GM23338 (cell line): ENCODE measurements around the gene CHIC1. TPM values are rescaled to one million over a fixed set of nuclear protein-coding genes. Genes with fewer than 3 reads are reported as not detected.
"Not testable (repeated sequence)": the region's sequence is repeated elsewhere in the genome, so short reads cannot be mapped to it uniquely, and the experiment has no call there.

Source experiments
- ATAC-seq: fragments of 200-7000 bp; cut with Tn5 transposase; 3 replicates; pipeline ENCODE4 v1.9.1; 2020
- DNase-seq: peaks from one replicate; pipeline ENCODE4 v3.0.0-alpha.2; 2015; ENCODE audit warnings: low spot score
- H2AFZ ChIP-seq: fragments of 200-600 bp; sonication (generic); 2 replicates; pipeline ENCODE4 v1.8.0; 2016; ENCODE audit warnings: antibody characterized with exemption, mild to moderate bottlenecking, moderate library complexity
- H3F3A ChIP-seq: fragments of 200-600 bp; sonication (generic); replicated peaks from 2 replicates; pipeline ENCODE4 v1.8.0; 2017; ENCODE audit warnings: antibody characterized with exemption, mixed run types, low read depth
- H3K27ac ChIP-seq: fragments of 200-600 bp; sonication (generic); 2 replicates; pipeline ENCODE4 v1.6.1; 2016; ENCODE audit warnings: low read depth
- H3K27me3 ChIP-seq: fragments of 200-600 bp; sonication (generic); 2 replicates; pipeline ENCODE4 v1.8.0; 2016; ENCODE audit warnings: mild to moderate bottlenecking, mixed run types, moderate library complexity; ENCODE audit not compliant: insufficient read depth
- H3K36me3 ChIP-seq: fragments of 200-600 bp; sonication (generic); 2 replicates; pipeline ENCODE4 v1.8.0; 2016; ENCODE audit warnings: mild to moderate bottlenecking; ENCODE audit not compliant: insufficient read depth
- H3K4me1 ChIP-seq: fragments of 200-600 bp; sonication (generic); 2 replicates; pipeline ENCODE4 v1.8.0; 2016; ENCODE audit warnings: mild to moderate bottlenecking, moderate library complexity; ENCODE audit not compliant: insufficient read depth
- H3K4me2 ChIP-seq: fragments of 200-600 bp; sonication (generic); 2 replicates; pipeline ENCODE4 v1.7.1; 2017; ENCODE audit warnings: mixed run types
- H3K4me3 ChIP-seq: fragments of 200-600 bp; sonication (generic); 2 replicates; pipeline ENCODE4 v1.6.1; 2016; ENCODE audit warnings: mixed run types
- H3K79me2 ChIP-seq: fragments of 200-600 bp; sonication (generic); replicated peaks from 2 replicates; pipeline ENCODE4 v1.8.0; 2017; ENCODE audit warnings: mild to moderate bottlenecking; ENCODE audit not compliant: insufficient read depth
- H3K9me2 ChIP-seq: fragments of 200-600 bp; sonication (generic); 2 replicates; pipeline ENCODE4 v1.8.0; 2017; ENCODE audit not compliant: insufficient read depth
- H4K20me1 ChIP-seq: fragments of 200-600 bp; sonication (generic); replicated peaks from 2 replicates; pipeline ENCODE4 v1.8.0; 2017; ENCODE audit warnings: mild to moderate bottlenecking; ENCODE audit not compliant: insufficient read depth
- H3K27ac Mint-ChIP-seq: 2 replicates; pipeline ENCODE4 v1.8.0; 2020; ENCODE audit warnings: inconsistent platforms, mild to moderate bottlenecking, moderate library complexity, mixed read lengths
- H3K27me3 Mint-ChIP-seq: 3 replicates; pipeline ENCODE4 v1.8.0; 2022; ENCODE audit warnings: low read depth, mild to moderate bottlenecking, moderate library complexity, mixed read lengths, inconsistent platforms; ENCODE audit not compliant: insufficient read depth, poor library complexity
- H3K36me3 Mint-ChIP-seq: 3 replicates; pipeline ENCODE4 v1.8.0; 2021; ENCODE audit warnings: low read depth, mild to moderate bottlenecking, inconsistent platforms, moderate library complexity, mixed read lengths
- H3K4me1 Mint-ChIP-seq: 3 replicates; pipeline ENCODE4 v1.8.0; 2020; ENCODE audit warnings: mild to moderate bottlenecking, inconsistent platforms, mixed read lengths
- H3K4me3 Mint-ChIP-seq: 3 replicates; pipeline ENCODE4 v1.8.0; 2021; ENCODE audit warnings: moderate library complexity, mild to moderate bottlenecking, inconsistent platforms, mixed read lengths
- H3K9me3 Mint-ChIP-seq: 3 replicates; pipeline ENCODE4 v1.8.0; 2020; ENCODE audit warnings: moderate library complexity, mild to moderate bottlenecking, inconsistent platforms, mixed read lengths
- CREB1 ChIP-seq: fragments of 250-450 bp; sonication (Bioruptor Pico); IDR thresholded peaks from 2 replicates; pipeline ENCODE4 v1.5.0; 2020; ENCODE audit warnings: low read depth, mild to moderate bottlenecking, moderate library complexity
- ETS1 ChIP-seq: IDR thresholded peaks from 2 replicates; pipeline ENCODE4 v1.6.1; 2016; ENCODE audit warnings: antibody characterized with exemption
- EZH2 ChIP-seq: fragments of 200-600 bp; sonication (generic); IDR thresholded peaks from one replicate; pipeline ENCODE4 v1.8.0; 2017; ENCODE audit warnings: antibody characterized with exemption, mild to moderate bottlenecking, low read depth; ENCODE audit not compliant: unreplicated experiment
- EZH2phosphoT487 ChIP-seq: fragments of 200-600 bp; sonication (generic); IDR thresholded peaks from one replicate; pipeline ENCODE4 v1.8.1; 2018; ENCODE audit warnings: antibody characterized with exemption; ENCODE audit not compliant: unreplicated experiment
- JUNB ChIP-seq: IDR thresholded peaks from one replicate; pipeline ENCODE4 v1.6.1; 2016; ENCODE audit warnings: antibody characterized with exemption; ENCODE audit not compliant: unreplicated experiment
- NANOG ChIP-seq: IDR thresholded peaks from 2 replicates; pipeline ENCODE4 v1.6.1; 2016; ENCODE audit warnings: antibody characterized with exemption, borderline replicate concordance
- REST ChIP-seq: IDR thresholded peaks from one replicate; pipeline ENCODE4 v1.6.1; 2018; ENCODE audit warnings: antibody characterized with exemption; ENCODE audit not compliant: unreplicated experiment
- STAT1 ChIP-seq: IDR thresholded peaks from one replicate; pipeline ENCODE4 v1.6.1; 2016; ENCODE audit warnings: antibody characterized with exemption; ENCODE audit not compliant: unreplicated experiment
- ZNF114 ChIP-seq: fragments of 250-450 bp; sonication (Bioruptor Pico); IDR thresholded peaks from 2 replicates; pipeline ENCODE4 v1.5.0; 2020; ENCODE audit warnings: mild to moderate bottlenecking, moderate library complexity
- ZNF331 ChIP-seq: fragments of 250-450 bp; sonication (Bioruptor Pico); IDR thresholded peaks from 2 replicates; pipeline ENCODE4 v1.5.0; 2020; ENCODE audit warnings: low read depth, mild to moderate bottlenecking, moderate library complexity
- polyA plus RNA-seq: library from polyadenylated mRNA; unstranded; fragments of >200 nt; fragmentation: Nextera tagmentation; extraction: Ambion mirVana; gene quantifications from 2 replicates; pipeline ENCODE4 v1.2.1, GENCODE V29; 2016
- total RNA-seq: library from RNA; depleted of rRNA; stranded (reverse); fragments of >200 nt; shearing (Covaris generic); gene quantifications from 2 replicates; pipeline ENCODE4 v1.2.3, GENCODE V29; 2014
- TF ChIP-seq, protein P1 (sequence below): fragments of 250-450 bp; sonication (Bioruptor Pico); IDR thresholded peaks from 2 replicates; pipeline ENCODE4 v1.5.0; 2020; ENCODE audit warnings: mild to moderate bottlenecking, moderate library complexity

Gene CHIC1
- total and polyA plus RNA-seq, 2 experiments from 2014 or later = 6.2 to 14.1 TPM

DNA sequence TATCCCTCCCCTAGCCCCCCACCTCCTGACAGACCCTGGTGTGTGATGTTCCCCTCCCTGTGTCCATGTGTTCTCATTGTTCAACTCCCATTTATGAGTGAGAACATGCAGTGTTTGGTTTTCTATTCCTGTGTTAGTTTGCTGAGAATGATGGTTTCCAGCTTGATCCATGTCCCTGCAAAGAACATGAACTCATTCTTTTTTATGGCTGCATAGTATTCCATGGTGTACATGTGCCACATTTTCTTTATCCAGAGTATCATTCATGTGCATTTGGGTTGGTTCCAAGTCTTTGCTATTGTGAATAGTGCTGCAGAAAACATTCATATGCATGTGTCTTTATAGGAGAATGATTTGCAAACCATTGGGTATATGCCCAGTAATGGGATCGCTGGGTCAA, 34.8 kb downstream of the CHIC1 start:
- not testable (repeated sequence) for H3K4me3 ChIP-seq, H3K27ac ChIP-seq, H3F3A ChIP-seq, H2AFZ ChIP-seq, ATAC-seq, H3K9me3 Mint-ChIP-seq, H3K4me3 Mint-ChIP-seq, H3K79me2 ChIP-seq, H3K36me3 ChIP-seq, H4K20me1 ChIP-seq, H3K27me3 ChIP-seq, H3K4me1 Mint-ChIP-seq, H3K27me3 Mint-ChIP-seq, H3K4me1 ChIP-seq, H3K4me2 ChIP-seq, DNase-seq, H3K27ac Mint-ChIP-seq, H3K9me2 ChIP-seq
- H3K36me3 Mint-ChIP-seq = peaks cover 71% of the 10 kb centered on the region

DNA sequence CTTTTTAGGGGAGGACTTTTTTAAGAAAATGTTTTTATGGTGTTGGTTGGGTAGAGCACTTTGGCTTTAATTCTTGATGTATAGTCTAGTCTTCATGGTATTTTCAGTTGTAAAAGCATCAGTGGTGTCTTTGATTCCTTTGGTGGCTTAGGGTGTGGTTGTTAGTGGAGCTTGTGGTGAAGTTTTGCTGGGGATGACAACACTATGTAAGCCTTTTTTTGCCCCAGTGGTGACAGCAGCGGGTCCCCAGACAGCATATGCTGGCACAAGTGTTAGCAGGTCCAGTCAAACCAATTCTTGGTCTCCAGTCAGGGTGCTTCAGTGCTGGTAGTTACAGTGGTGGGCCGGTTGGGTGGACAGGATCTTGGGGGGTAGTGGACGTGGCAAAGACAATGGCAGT, 52.0 kb downstream of the CHIC1 start:
- no peak for DNase-seq
- no peaks in the 10 kb centered on the region for H3K4me1 Mint-ChIP-seq
- Histone ChIP-seq H3K4me1 (no peaks in the 10 kb centered on the region), H3K9me2 (no peaks in the 10 kb centered on the region), H3K4me2 (no peak overlapping the region), H3K36me3 (no peaks in the 10 kb centered on the region), H4K20me1 (no peaks in the 10 kb centered on the region), H2AFZ (no peak overlapping the region), H3F3A (no peaks in the 10 kb centered on the region), H3K4me3 (no peak overlapping the region), H3K27me3 (no peaks in the 10 kb centered on the region), H3K27ac (no peak overlapping the region), H3K79me2 (peaks cover 37% of the 10 kb centered on the region)
- no peak overlapping the region for H3K4me3 Mint-ChIP-seq
- no peak overlapping the region for H3K27ac Mint-ChIP-seq
- peaks cover 85% of the 10 kb centered on the region for H3K36me3 Mint-ChIP-seq
- H3K9me3 Mint-ChIP-seq = peaks cover 35% of the 10 kb centered on the region
- ATAC-seq = no peak
- peaks cover 1% of the 10 kb centered on the region for H3K27me3 Mint-ChIP-seq
- TF ChIP-seq ZNF331 (CRISPR knock-in tag) (no peak), JUNB (no peak), EZH2 (no peak), CREB1 (CRISPR knock-in tag) (no peak), ZNF114 (CRISPR knock-in tag) (no peak), NANOG (no peak), REST (no peak), STAT1 (no peak), EZH2phosphoT487 (no peak), ETS1 (no peak)
- TF ChIP-seq, protein P1, sequence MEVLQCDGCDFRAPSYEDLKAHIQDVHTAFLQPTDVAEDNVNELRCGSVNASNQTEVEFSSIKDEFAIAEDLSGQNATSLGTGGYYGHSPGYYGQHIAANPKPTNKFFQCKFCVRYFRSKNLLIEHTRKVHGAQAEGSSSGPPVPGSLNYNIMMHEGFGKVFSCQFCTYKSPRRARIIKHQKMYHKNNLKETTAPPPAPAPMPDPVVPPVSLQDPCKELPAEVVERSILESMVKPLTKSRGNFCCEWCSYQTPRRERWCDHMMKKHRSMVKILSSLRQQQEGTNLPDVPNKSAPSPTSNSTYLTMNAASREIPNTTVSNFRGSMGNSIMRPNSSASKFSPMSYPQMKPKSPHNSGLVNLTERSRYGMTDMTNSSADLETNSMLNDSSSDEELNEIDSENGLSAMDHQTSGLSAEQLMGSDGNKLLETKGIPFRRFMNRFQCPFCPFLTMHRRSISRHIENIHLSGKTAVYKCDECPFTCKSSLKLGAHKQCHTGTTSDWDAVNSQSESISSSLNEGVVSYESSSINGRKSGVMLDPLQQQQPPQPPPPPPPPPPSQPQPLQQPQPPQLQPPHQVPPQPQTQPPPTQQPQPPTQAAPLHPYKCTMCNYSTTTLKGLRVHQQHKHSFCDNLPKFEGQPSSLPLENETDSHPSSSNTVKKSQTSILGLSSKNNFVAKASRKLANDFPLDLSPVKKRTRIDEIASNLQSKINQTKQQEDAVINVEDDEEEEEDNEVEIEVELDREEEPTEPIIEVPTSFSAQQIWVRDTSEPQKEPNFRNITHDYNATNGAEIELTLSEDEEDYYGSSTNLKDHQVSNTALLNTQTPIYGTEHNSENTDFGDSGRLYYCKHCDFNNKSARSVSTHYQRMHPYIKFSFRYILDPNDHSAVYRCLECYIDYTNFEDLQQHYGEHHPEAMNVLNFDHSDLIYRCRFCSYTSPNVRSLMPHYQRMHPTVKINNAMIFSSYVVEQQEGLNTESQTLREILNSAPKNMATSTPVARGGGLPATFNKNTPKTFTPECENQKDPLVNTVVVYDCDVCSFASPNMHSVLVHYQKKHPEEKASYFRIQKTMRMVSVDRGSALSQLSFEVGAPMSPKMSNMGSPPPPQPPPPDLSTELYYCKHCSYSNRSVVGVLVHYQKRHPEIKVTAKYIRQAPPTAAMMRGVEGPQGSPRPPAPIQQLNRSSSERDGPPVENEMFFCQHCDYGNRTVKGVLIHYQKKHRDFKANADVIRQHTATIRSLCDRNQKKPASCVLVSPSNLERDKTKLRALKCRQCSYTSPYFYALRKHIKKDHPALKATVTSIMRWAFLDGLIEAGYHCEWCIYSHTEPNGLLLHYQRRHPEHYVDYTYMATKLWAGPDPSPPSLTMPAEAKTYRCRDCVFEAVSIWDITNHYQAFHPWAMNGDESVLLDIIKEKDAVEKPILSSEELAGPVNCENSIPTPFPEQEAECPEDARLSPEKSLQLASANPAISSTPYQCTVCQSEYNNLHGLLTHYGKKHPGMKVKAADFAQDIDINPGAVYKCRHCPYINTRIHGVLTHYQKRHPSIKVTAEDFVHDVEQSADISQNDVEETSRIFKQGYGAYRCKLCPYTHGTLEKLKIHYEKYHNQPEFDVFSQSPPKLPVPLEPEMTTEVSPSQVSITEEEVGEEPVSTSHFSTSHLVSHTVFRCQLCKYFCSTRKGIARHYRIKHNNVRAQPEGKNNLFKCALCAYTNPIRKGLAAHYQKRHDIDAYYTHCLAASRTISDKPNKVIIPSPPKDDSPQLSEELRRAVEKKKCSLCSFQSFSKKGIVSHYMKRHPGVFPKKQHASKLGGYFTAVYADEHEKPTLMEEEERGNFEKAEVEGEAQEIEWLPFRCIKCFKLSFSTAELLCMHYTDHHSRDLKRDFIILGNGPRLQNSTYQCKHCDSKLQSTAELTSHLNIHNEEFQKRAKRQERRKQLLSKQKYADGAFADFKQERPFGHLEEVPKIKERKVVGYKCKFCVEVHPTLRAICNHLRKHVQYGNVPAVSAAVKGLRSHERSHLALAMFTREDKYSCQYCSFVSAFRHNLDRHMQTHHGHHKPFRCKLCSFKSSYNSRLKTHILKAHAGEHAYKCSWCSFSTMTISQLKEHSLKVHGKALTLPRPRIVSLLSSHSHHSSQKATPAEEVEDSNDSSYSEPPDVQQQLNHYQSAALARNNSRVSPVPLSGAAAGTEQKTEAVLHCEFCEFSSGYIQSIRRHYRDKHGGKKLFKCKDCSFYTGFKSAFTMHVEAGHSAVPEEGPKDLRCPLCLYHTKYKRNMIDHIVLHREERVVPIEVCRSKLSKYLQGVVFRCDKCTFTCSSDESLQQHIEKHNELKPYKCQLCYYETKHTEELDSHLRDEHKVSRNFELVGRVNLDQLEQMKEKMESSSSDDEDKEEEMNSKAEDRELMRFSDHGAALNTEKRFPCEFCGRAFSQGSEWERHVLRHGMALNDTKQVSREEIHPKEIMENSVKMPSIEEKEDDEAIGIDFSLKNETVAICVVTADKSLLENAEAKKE (CRISPR knock-in tag) = no peak
